ENCODE results near the gene JUNB. TPM values are rescaled to one million over a fixed set of nuclear protein-coding genes. Genes with fewer than 3 reads are reported as not detected.

JUNB gene
- total RNA-seq, 1 experiment from 2014 or later = 125 TPM

DNA sequence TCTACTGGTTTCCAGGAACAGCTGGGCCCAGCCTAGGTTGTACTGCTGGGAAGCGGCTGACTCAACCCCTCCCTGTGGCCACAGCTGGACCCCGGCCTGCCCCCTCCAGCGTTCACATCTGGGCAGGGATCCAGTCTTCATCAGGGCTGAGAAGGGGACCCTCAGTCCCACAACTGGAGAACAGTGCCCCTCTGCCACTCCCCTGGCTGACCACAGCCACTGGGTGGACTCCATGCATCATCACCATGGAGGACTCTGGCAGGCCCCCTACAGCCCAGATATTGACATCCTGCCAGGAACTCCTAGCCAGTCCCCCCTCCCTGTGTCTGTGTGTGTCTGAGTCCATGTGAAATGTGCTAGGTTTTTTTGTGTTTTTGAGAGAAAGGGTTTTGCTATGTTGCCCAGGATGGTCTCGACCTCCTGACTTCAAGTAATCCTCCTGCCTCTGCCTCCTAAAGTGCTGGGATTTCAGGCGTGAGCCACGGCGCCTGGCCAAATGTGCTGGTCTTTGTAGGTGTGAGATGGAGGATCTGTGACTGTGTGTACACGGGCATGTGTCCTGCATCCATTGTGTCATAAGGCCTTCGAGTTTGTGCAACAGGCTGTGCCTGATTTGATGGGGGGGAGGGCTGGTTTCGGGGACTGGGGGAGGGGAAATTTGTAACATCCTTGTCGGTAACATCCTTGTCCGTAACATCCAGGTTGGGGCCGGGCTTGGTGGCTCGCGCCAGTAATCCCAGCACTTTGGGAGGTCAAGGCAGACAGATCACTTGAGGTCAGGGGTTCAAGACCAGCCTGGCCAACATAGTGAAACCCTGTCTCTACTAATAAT is 11.9 kb upstream of the JUNB start:
- Mint-ChIP-seq H3K4me3 (ENCODE audit: unreplicated experiment) (peak overlapping the region; percentile 79), H3K36me3 (ENCODE audit: insufficient read depth, unreplicated experiment) (peaks cover 7% of the 10 kb centered on the region), H3K27ac (ENCODE audit: low read depth, unreplicated experiment) (peak overlapping the region; percentile 81), H3K27me3 (ENCODE audit: insufficient read depth, unreplicated experiment) (no peaks in the 10 kb centered on the region), H3K9me3 (ENCODE audit: unreplicated experiment) (no peaks in the 10 kb centered on the region), H3K4me1 (ENCODE audit: insufficient read depth, unreplicated experiment) (peaks cover 5% of the 10 kb centered on the region)
- BruUV-seq (replicated peaks) = no TSS peak
- intact Hi-C loops (cut with micrococcal nuclease) = loop anchor here (5.0 kb wide), 1 partner anchor 68 kb away; no protein-coding TSS in a partner anchor
- CTCF ChIA-PET = interaction anchor here (1.6 to 8.4 kb wide), 4 partner anchors 9 to 68 kb away, joined by 8 to 278 read pairs (median 31); partner anchors contain the start of gene JUNB
- POLR2A ChIA-PET = interaction anchor here (1.3 to 10.1 kb wide), 6 partner anchors 8 to 83 kb away, joined by 3 to 410 read pairs (median 11); partner anchors contain the start of genes FBXW9 and JUNB
- DNase-seq (ENCODE audit: unreplicated experiment) = peak; percentile 51
- TF ChIP-seq, protein P1, sequence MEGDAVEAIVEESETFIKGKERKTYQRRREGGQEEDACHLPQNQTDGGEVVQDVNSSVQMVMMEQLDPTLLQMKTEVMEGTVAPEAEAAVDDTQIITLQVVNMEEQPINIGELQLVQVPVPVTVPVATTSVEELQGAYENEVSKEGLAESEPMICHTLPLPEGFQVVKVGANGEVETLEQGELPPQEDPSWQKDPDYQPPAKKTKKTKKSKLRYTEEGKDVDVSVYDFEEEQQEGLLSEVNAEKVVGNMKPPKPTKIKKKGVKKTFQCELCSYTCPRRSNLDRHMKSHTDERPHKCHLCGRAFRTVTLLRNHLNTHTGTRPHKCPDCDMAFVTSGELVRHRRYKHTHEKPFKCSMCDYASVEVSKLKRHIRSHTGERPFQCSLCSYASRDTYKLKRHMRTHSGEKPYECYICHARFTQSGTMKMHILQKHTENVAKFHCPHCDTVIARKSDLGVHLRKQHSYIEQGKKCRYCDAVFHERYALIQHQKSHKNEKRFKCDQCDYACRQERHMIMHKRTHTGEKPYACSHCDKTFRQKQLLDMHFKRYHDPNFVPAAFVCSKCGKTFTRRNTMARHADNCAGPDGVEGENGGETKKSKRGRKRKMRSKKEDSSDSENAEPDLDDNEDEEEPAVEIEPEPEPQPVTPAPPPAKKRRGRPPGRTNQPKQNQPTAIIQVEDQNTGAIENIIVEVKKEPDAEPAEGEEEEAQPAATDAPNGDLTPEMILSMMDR (IDR thresholded peaks at IDR 0.05; ENCODE audit: unreplicated experiment) = no peak

DNA sequence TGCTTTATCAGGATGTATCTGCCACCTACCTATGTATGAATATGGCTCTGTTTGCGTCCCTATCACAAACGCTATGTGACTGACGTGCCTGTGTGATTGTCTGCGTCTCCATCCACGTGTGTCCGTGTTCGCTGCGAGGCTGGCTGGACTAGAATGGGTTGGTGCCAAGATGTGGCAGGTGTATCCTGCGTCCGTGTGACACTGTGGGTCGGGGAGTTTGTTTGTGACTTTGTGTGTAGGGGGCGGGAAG is 9.2 kb upstream of the JUNB start:
- no peaks in the 10 kb centered on the region for H3K36me3 Mint-ChIP-seq (ENCODE audit: insufficient read depth, unreplicated experiment)
- POLR2A ChIA-PET = interaction anchor here (0.6 to 2.7 kb wide), 7 partner anchors 12 to 196 kb away, joined by 3 to 91 read pairs (median 4); partner anchors contain the start of genes GCDH and JUNB
- intact Hi-C loops (cut with micrococcal nuclease) = no loop called here
- CTCF ChIA-PET = interaction anchor here (0.6 to 2.0 kb wide), 3 partner anchors 14 to 65 kb away, joined by 4 to 8 read pairs (median 7); no protein-coding TSS in a partner anchor
- peak overlapping the region; percentile 68 for H3K4me3 Mint-ChIP-seq (ENCODE audit: unreplicated experiment)
- H3K4me1 Mint-ChIP-seq (ENCODE audit: insufficient read depth, unreplicated experiment) = peaks cover 5% of the 10 kb centered on the region
- H3K9me3 Mint-ChIP-seq (ENCODE audit: unreplicated experiment) = no peaks in the 10 kb centered on the region
- no peak overlapping the region for H3K27ac Mint-ChIP-seq (ENCODE audit: low read depth, unreplicated experiment)
- no peak for DNase-seq (ENCODE audit: unreplicated experiment)
- BruUV-seq (replicated peaks) = no TSS peak
- TF ChIP-seq, protein P1 (IDR thresholded peaks at IDR 0.05; ENCODE audit: unreplicated experiment) = no peak
- no peaks in the 10 kb centered on the region for H3K27me3 Mint-ChIP-seq (ENCODE audit: insufficient read depth, unreplicated experiment)

DNA sequence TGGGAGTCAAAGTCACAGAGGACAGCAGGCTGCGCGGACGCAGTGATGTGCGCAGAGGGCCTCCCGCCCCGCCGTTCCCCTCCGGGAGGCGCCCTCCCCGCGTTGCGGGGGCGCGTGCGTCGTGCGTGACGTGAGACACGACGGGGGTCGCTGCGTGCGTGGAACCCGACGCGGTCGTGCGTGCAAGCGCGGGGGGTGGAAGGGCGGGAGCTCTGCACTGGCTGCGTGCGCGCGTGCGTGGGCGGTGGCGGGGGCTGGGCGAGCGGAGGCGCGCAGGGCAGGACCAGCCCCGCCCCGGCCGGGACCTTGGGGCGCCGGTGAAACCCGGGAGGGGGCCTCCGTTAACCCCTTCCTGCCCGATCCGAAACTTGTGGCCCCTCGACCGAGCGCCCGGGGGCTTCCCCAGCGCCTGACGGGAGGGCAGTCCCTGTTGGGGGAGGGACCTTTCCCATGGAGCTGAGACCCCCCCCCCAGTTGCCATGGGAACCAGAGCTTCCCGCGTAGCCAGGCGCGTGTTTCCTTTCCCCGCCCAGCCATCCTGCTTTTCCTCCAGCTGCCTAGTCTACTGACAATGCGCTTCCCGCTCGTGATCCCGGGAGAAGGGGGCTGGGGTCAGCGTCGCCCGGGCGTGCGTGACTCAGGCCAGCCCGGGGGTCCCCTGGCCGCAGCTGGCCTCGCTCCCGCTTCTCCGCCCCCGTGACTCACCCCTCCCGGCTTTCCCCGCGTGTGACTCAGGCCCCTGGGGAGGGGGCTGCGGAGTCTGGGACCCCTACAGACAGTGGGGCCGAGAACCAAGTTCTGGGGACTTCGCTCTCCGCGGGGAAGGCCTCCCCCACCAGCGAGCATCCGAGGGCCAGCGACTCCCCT is 8.6 kb upstream of the JUNB start:
- intact Hi-C loops (cut with micrococcal nuclease) = no loop called here
- H3K4me3 Mint-ChIP-seq (ENCODE audit: unreplicated experiment) = peak overlapping the region; percentile 68
- peak; percentile 72 for DNase-seq (ENCODE audit: unreplicated experiment)
- H3K9me3 Mint-ChIP-seq (ENCODE audit: unreplicated experiment) = no peaks in the 10 kb centered on the region
- no peaks in the 10 kb centered on the region for H3K27me3 Mint-ChIP-seq (ENCODE audit: insufficient read depth, unreplicated experiment)
- ChIA-PET CTCF (interaction anchor here (0.6 to 2.0 kb wide), 6 partner anchors 10 to 104 kb away, joined by 3 to 8 read pairs (median 4); no protein-coding TSS in a partner anchor), POLR2A (interaction anchor here (0.5 to 2.7 kb wide), 13 partner anchors 11 to 370 kb away, joined by 3 to 91 read pairs (median 3); partner anchors contain the start of genes GCDH, GET3, JUNB and ZNF490)
- H3K4me1 Mint-ChIP-seq (ENCODE audit: insufficient read depth, unreplicated experiment) = peaks cover 5% of the 10 kb centered on the region
- TF ChIP-seq, protein P1 (IDR thresholded peaks at IDR 0.05; ENCODE audit: unreplicated experiment) = no peak
- no peak overlapping the region for H3K27ac Mint-ChIP-seq (ENCODE audit: low read depth, unreplicated experiment)
- H3K36me3 Mint-ChIP-seq (ENCODE audit: insufficient read depth, unreplicated experiment) = no peaks in the 10 kb centered on the region
- no TSS peak for BruUV-seq (replicated peaks)

All from MCF 10A (cell line).